Caco-2 (cell line): Measurements from ENCODE around the gene CNOT1. TPM values are rescaled to one million over a fixed set of nuclear protein-coding genes. Genes with fewer than 3 reads are reported as not detected.

Experiments used
- BruUV-seq: library from RNA; stranded (reverse); fragments of 400-500 nt; replicated peaks from 2 replicates; lab custom pipeline; 2021; lab: Mats Ljungman, UMichigan
- CTCF ChIA-PET: fragments of 300-600 bp; sonication (Branson Sonifier 250); formaldehyde crosslinking; loops from one replicate; lab custom pipeline; 2022; ENCODE audit warnings: antibody characterized with exemption; lab: Charles Lee
- POLR2A ChIA-PET: fragments of 300-600 bp; sonication (Branson Sonifier 250); formaldehyde crosslinking; loops from one replicate; lab custom pipeline; 2022; ENCODE audit warnings: antibody characterized with exemption; lab: Charles Lee
- DNase-seq, 2 experiments: peaks; one replicate each; pipeline versions ENCODE4 v3.0.0 to v3.0.0-alpha.2; 2020 to 2022
- H3K27me3 ChIP-seq: replicated peaks from 2 replicates; pipeline ENCODE4 v1.6.0; 2011; ENCODE audit warnings: low read length; ENCODE audit not compliant: control insufficient read depth, insufficient read depth
- H3K36me3 ChIP-seq: 2 replicates; pipeline ENCODE4 v1.5.1; 2011; ENCODE audit warnings: low read length; ENCODE audit not compliant: control insufficient read depth, insufficient read depth
- H3K4me1 ChIP-seq: fragments of 250-450 bp; sonication (Bioruptor Pico); 2 replicates; pipeline ENCODE4 v1.5.1; 2020; ENCODE audit warnings: mild to moderate bottlenecking
- H3K4me3 ChIP-seq: 2 replicates; pipeline ENCODE4 v1.5.1; 2011; ENCODE audit warnings: low read depth, mild to moderate bottlenecking, control low read depth, low read length
- H3K9me3 ChIP-seq: fragments of 250-450 bp; sonication (Bioruptor Pico); 2 replicates; pipeline ENCODE4 v1.5.1; 2020; ENCODE audit warnings: mild to moderate bottlenecking, moderate library complexity
- H3K27ac Mint-ChIP-seq: one replicate; pipeline ENCODE4 v1.8.0; 2022; ENCODE audit warnings: mixed read lengths; ENCODE audit not compliant: unreplicated experiment
- H3K27me3 Mint-ChIP-seq: one replicate; pipeline ENCODE4 v1.8.0; 2022; ENCODE audit warnings: mixed read lengths; ENCODE audit not compliant: insufficient read depth, unreplicated experiment
- H3K36me3 Mint-ChIP-seq: one replicate; pipeline ENCODE4 v1.8.0; 2022; ENCODE audit warnings: mild to moderate bottlenecking, mixed read lengths; ENCODE audit not compliant: insufficient read depth, unreplicated experiment
- H3K4me1 Mint-ChIP-seq: one replicate; pipeline ENCODE4 v1.8.0; 2022; ENCODE audit warnings: low read depth, mixed read lengths; ENCODE audit not compliant: unreplicated experiment
- H3K4me3 Mint-ChIP-seq: one replicate; pipeline ENCODE4 v1.8.0; 2022; ENCODE audit warnings: mild to moderate bottlenecking, moderate library complexity, mixed read lengths; ENCODE audit not compliant: unreplicated experiment
- H3K9me3 Mint-ChIP-seq: one replicate; pipeline ENCODE4 v1.8.0; 2022; ENCODE audit warnings: mixed read lengths; ENCODE audit not compliant: unreplicated experiment
- intact Hi-C: fragments of 100-400 bp; cut with micrococcal nuclease; formaldehyde crosslinking; loops from one replicate; pipeline ENCODE4 v1.10.0; 2022; ENCODE audit not compliant: unreplicated experiment
- total RNA-seq: library from RNA; stranded (reverse); gene quantifications from 2 replicates; pipeline ENCODE4 v1.2.3, GENCODE V29; 2022
- TF ChIP-seq, protein P1 (sequence below), 2 experiments: fragments of 200-600 bp in 1 of 2; IDR thresholded peaks; 1 replicate in 1 of 2; 2 replicates in 1 of 2; pipeline versions ENCODE4 v1.5.1 to v1.8.0; 2011 to 2022; ENCODE audit warnings: antibody characterized with exemption in 1 of 2, control low read depth in 1 of 2, inconsistent platforms in 1 of 2, low read depth in 1 of 2, low read length in 1 of 2, mild to moderate bottlenecking in 1 of 2, moderate library complexity in 1 of 2; ENCODE audit not compliant: insufficient read depth in 1 of 2, severe bottlenecking in 1 of 2, unreplicated experiment in 1 of 2

Gene CNOT1
- total RNA-seq, 1 experiment from 2014 or later: 413 TPM

DNA sequence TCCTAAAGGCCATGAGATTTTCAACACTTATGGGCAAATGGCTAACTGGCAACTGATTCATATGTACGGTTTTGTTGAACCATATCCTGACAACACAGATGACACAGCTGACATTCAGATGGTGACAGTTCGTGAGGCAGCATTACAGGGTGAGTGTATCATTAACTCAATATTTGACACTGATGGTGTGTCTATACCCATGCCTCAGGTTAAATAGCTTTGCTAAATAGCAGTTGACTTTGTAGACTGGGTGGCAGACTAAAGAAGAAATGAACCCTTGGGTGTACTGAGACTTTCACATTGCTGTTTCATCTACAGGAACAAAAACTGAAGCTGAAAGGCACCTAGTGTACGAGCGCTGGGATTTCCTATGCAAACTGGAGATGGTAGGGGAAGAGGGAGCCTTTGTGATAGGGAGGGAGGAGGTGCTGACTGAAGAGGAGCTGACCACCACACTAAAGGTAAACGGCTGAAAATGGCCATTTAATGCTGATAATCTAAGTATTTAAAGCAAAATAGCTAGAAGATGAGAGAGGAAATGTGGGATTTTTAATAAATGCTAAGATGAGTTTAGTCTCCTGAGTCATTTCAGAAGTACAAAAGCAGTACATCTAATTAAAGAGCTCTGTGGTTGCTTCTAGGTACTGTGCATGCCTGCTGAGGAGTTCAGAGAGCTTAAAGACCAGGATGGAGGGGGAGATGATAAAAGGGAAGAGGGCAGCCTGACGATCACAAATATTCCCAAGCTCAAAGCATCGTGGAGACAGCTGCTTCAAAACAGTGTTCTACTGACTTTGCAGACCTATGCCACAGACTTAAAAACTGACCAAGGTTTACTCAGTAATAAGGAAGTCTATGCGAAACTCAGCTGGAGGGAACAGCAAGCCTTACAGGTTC, 111.3 kb downstream of the CNOT1 start:
- Histone ChIP-seq H3K4me3 (no peak overlapping the region), H3K9me3 (no peaks in the 10 kb centered on the region), H3K27me3 (no peaks in the 10 kb centered on the region), H3K4me1 (peaks cover 18% of the 10 kb centered on the region), H3K36me3 (peaks cover 10% of the 10 kb centered on the region)
- no peak for DNase-seq
- intact Hi-C loops: no loop called here
- peaks cover 33% of the 10 kb centered on the region for H3K4me1 Mint-ChIP-seq
- peak overlapping the region; percentile 51 for H3K27ac Mint-ChIP-seq
- peaks cover 95% of the 10 kb centered on the region for H3K36me3 Mint-ChIP-seq
- ChIA-PET CTCF (no interaction called here), POLR2A (no interaction called here)
- H3K27me3 Mint-ChIP-seq: no peaks in the 10 kb centered on the region
- BruUV-seq: no TSS peak
- no peaks in the 10 kb centered on the region for H3K9me3 Mint-ChIP-seq
- TF ChIP-seq, protein P1, sequence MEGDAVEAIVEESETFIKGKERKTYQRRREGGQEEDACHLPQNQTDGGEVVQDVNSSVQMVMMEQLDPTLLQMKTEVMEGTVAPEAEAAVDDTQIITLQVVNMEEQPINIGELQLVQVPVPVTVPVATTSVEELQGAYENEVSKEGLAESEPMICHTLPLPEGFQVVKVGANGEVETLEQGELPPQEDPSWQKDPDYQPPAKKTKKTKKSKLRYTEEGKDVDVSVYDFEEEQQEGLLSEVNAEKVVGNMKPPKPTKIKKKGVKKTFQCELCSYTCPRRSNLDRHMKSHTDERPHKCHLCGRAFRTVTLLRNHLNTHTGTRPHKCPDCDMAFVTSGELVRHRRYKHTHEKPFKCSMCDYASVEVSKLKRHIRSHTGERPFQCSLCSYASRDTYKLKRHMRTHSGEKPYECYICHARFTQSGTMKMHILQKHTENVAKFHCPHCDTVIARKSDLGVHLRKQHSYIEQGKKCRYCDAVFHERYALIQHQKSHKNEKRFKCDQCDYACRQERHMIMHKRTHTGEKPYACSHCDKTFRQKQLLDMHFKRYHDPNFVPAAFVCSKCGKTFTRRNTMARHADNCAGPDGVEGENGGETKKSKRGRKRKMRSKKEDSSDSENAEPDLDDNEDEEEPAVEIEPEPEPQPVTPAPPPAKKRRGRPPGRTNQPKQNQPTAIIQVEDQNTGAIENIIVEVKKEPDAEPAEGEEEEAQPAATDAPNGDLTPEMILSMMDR (IDR thresholded peaks at IDR 0.05; ENCODE audit: insufficient read depth in 1 of 2, low read depth in 1 of 2, low read length in 1 of 2, severe bottlenecking in 1 of 2, unreplicated experiment in 1 of 2): no peak
- no peak overlapping the region for H3K4me3 Mint-ChIP-seq

GRCh38 chr16:58516768-58517107, 112.9 kb downstream of the CNOT1 start:
- DNase-seq: no peak
- Histone ChIP-seq H3K27me3 (no peaks in the 10 kb centered on the region), H3K9me3 (no peaks in the 10 kb centered on the region), H3K4me1 (peaks cover 18% of the 10 kb centered on the region), H3K36me3 (peaks cover 10% of the 10 kb centered on the region), H3K4me3 (peak overlapping the region; percentile 88; the same call in 1 of the 2 replicates)
- Mint-ChIP-seq H3K27me3 (no peaks in the 10 kb centered on the region), H3K36me3 (peaks cover 88% of the 10 kb centered on the region), H3K27ac (peak overlapping the region; percentile 97), H3K4me1 (peaks cover 41% of the 10 kb centered on the region), H3K9me3 (no peaks in the 10 kb centered on the region), H3K4me3 (peak overlapping the region; percentile 93)
- TSS peak; percentile 19 for BruUV-seq
- intact Hi-C loops: no loop called here
- ChIA-PET POLR2A (interaction anchor here (0.6 kb wide), 1 partner anchor 9 kb away, joined by 3 read pairs; no protein-coding TSS in a partner anchor), CTCF (interaction anchor here (1.6 kb wide), 1 partner anchor 144 kb away, joined by 8 read pairs; no protein-coding TSS in a partner anchor)
- TF ChIP-seq, protein P1 (IDR thresholded peaks at IDR 0.05; ENCODE audit: insufficient read depth in 1 of 2, low read depth in 1 of 2, low read length in 1 of 2, severe bottlenecking in 1 of 2, unreplicated experiment in 1 of 2): no peak

- Mint-ChIP-seq H3K4me3 (peak overlapping the region; percentile 93), H3K36me3 (peaks cover 85% of the 10 kb centered on the region), H3K4me1 (peaks cover 43% of the 10 kb centered on the region), H3K27ac (peak overlapping the region; percentile 97), H3K27me3 (no peaks in the 10 kb centered on the region), H3K9me3 (no peaks in the 10 kb centered on the region)
- Histone ChIP-seq H3K27me3 (no peaks in the 10 kb centered on the region), H3K4me3 (peak overlapping the region; percentile 88), H3K4me1 (peaks cover 18% of the 10 kb centered on the region), H3K9me3 (no peaks in the 10 kb centered on the region), H3K36me3 (peaks cover 10% of the 10 kb centered on the region)
- ChIA-PET POLR2A (interaction anchor here (0.5 to 0.6 kb wide), 4 partner anchors 9 to 141 kb away, joined by 3 to 8 read pairs (median 3); no protein-coding TSS in a partner anchor), CTCF (interaction anchor here (1.6 to 2.1 kb wide), 2 partner anchors 145 to 240 kb away, joined by 7 to 8 read pairs; no protein-coding TSS in a partner anchor)
- BruUV-seq: no TSS peak
- intact Hi-C loops: loop anchor here (1.0 kb wide), 2 partner anchors 114 to 122 kb away; no protein-coding TSS in a partner anchor
- TF ChIP-seq, protein P1 (IDR thresholded peaks at IDR 0.05; ENCODE audit: insufficient read depth in 1 of 2, low read depth in 1 of 2, low read length in 1 of 2, severe bottlenecking in 1 of 2, unreplicated experiment in 1 of 2): no peak
- peak; percentile 66 to 73 for DNase-seq
Measured at GRCh38 chr16:58515871-58516767, 113.5 kb downstream of the CNOT1 start.
